Forelimb muscle (tissue), 1 donor: ENCODE measurements around the gene CDC20. TPM values are rescaled to one million over a fixed set of nuclear protein-coding genes. Genes with fewer than 3 reads are reported as not detected.
A peak's percentile ranks its signal among the peaks of the same experiment; 100 is the strongest.
"Not testable (repeated sequence)": the region's sequence is repeated elsewhere in the genome, so short reads cannot be mapped to it uniquely, and the experiment has no call there.

Experiments
- DNase-seq: peaks from one replicate; pipeline ENCODE4 v3.0.0-alpha.2; 2013; ENCODE audit warnings: low read depth
- polyA plus RNA-seq: library from polyadenylated mRNA; unstranded; fragments of 120-200 nt; gene quantifications from one replicate; pipeline ENCODE4 v1.2.1, GENCODE V29; 2013; ENCODE audit not compliant: insufficient read length

Gene CDC20
- polyA plus RNA-seq, 1 donor, result 14.3 TPM

GRCh38 chr1:43382027-43382779 is 23.4 kb downstream of the CDC20 start:
- no peak for DNase-seq

- DNase-seq, result no peak
Measured at GRCh38 chr1:43383449-43383848, 24.7 kb downstream of the CDC20 start.

GRCh38 chr1:43386676-43387075 is 27.9 kb downstream of the CDC20 start:
- DNase-seq, result no peak

- no peak for DNase-seq
Measured at GRCh38 chr1:43387976-43388599, 29.3 kb downstream of the CDC20 start.

DNA sequence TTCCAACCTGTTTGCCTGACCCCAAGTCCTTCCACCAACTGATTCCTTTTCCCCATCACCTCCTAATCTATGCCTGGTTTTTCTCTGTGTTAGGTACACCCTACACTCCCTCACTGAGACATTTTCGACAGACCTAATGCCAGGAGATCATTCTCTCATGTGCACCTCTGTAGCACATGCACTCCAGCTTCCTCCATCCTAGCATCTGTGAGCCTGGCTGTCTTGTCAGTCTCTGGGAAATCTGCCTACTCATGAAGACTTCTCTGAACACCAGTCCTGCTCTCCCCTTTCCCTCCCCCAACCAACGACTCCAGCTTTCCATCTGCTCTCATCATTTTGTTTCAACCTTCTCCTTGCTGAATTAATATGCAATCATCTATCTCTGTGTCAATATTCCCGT is 29.8 kb downstream of the CDC20 start:
- DNase-seq, result no peak

GRCh38 chr1:43389326-43390313 is 30.8 kb downstream of the CDC20 start, which contains the start of the genes MED8 and SZT2:
TSS of gene MED8 (minus strand) at chr1:43389800. CDS start at chr1:43389764, 36 bp downstream.
TSS of gene SZT2 (plus strand) at chr1:43389899. CDS start at chr1:43389969, 70 bp downstream.
- DNase-seq, result peak; percentile 88

GRCh38 chr1:43392702-43393101 is 33.9 kb downstream of the CDC20 start:
- DNase-seq, result no peak

DNA sequence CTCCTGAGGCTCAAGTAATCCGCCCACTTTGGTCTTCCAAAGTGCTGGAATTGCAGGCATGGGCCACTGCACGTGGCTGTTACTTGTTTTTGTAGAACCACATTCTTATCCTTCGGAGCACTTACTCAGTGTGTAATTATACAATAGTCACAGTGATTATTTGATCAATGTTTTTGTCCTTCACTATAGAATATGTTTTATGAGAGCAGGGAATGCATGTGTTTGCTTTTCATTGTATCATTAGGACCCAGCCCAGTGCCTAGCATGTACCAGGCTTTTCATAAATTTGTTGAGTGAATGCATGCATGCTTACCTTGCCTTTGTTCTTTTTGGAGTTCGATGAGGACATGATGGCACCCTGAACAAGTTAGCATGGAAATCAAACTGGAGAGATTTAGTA is 36.7 kb downstream of the CDC20 start:
- DNase-seq, result no peak

DNA sequence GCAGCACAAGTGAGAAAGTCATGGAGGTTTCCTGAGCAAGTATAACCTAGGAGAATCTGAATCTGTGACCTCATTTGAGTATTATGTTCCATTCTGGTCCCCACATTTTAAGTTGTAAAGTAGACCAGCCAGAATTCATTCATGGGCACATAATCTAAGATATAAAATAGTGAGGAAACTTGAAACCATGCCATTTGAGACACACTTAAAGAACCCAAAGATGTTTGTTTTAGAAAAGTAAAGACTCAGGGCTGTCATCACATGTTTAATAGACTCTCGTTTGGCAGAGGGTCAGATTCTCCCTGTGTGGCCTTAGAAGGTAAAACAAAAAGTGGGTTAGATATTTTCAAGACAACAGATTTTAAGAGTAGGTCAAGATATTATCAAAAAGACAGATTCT is 37.3 kb downstream of the CDC20 start:
- no peak for DNase-seq

DNA sequence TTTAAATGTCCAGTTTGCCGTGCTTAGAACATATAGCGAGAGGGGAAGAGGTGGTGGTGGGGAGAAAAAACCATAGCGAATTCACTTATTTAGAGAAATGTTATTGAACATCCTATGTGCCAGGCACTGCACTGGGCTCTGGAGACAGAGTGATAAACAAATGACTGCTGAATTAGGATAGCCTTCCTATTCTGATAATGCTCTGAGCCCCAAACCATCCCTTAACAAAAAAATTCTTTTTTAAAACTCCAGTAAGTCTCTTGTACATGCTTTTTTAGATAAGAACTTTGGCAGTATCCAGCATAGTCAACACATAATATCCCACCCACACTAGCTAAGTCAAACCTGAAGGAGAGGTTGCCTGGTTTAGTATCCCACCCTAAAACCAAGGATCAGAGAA is 39.4 kb downstream of the CDC20 start:
- DNase-seq, result no peak

- DNase-seq, result not testable (repeated sequence)
Measured at GRCh38 chr1:43400441-43400840, 41.7 kb downstream of the CDC20 start.

DNA sequence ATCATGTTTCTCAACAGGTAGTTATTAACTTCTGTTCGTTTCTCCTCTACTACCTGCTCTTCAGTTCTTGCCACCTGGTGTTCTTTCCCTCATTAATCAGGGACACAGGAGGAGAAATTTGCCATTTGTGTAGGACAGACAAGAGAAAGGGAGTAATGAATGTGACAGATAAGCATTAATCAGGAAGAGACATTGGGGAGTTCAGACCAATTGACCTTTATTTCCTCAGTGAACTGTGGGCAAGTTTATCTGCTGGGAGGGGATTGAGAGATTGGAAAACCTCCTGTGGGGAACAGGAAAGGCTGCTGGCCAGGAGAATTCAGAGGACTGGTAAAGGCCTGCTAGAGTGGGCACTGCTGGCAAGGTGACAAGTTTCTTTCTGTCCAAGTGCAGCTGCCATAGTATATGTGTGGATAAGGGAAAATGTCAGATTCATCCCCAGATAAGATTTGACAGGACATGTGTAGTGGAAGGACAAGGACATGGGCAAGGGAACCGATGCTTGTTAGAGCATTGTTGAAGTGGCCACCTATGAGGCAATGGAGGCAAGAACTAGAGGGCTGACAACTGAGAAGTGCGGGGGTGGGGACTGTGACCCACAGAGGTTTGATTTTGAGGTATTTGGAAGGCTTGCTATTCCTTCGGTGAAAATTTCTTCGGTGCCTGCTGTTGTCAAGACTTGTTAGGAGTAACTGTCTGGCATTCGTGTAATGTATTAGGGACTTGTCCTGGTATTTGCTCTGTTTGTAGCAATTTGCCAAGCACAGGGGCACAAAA is 43.5 kb downstream of the CDC20 start:
- DNase-seq, result no peak

DNA sequence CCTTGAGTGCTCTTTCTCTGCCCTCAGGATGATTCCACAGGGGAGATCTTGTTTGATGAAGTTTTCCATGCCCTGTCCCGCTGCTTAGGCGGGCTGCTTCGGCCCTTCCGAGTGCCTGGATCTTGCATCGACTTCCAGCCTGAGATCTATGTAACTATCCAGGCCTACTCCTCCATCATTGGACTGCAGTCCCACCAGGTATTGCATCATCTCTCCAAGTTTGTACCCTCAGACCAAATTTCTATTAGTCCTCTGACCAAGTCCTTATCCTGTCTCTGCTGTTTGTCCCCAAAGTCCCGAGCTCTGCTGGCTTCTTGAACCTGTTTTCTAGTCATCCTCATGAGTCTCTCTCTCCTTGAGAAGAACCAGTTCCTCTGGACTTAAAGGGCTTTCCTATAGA is 45.6 kb downstream of the CDC20 start:
- no peak for DNase-seq

GRCh38 chr1:43405219-43405875 is 46.6 kb downstream of the CDC20 start:
- DNase-seq, result no peak

DNA sequence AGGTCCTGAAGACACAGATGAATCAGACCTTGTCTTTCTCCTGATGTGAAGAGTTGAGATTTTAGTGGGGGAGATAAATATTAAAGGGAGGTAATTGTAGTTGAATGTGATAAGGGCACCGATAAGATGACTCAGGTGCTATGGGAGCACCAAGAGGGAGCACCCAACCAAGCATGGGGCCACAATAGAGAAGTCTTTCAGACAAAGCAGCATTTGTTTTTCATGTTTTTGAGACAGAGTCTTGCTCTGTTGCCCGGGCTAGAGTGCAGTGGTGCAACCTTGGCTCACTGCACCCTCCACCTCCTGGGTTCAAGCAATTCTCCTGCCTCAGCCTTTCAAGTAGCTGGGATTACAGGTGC is 47.1 kb downstream of the CDC20 start:
- DNase-seq, result no peak

DNA sequence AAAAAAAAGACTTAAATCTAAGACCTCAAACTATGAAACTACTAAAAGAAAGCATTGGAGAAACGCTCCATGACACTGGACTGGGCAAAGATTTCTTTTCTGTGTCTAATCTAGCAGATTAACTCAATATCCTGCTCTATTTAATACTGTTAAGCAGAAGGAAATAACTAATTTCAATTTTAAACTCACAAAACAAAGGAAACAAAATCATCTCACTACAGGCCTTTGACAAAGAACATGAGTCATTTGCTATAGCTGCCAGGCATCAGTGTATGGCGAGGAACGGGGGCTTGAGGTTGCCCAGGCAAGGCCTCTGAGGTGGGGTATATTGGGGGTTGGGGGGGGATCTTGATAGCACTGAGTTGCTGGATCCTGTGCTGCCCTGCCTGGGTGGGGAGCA is 51.8 kb downstream of the CDC20 start:
- DNase-seq, result no peak

Other genes with a start within 250 kb of the CDC20 start
- 31.7 TPM for gene EBNA1BP2, start 186.7 kb upstream of the CDC20 start, polyA plus RNA-seq
- gene CFAP57, start 186.7 kb upstream of the CDC20 start, polyA plus RNA-seq, result 0.08 TPM
- gene TMEM125, start 89.0 kb upstream of the CDC20 start, polyA plus RNA-seq, result not detected
- gene C1orf210, start 73.4 kb upstream of the CDC20 start, polyA plus RNA-seq, result not detected
- 42.5 TPM for gene TIE1, start 58.0 kb upstream of the CDC20 start, polyA plus RNA-seq
- 0.22 TPM for gene MPL, start 21.2 kb upstream of the CDC20 start, polyA plus RNA-seq
- gene ELOVL1, start 9.0 kb downstream of the CDC20 start, polyA plus RNA-seq, result 30.1 TPM
- gene MED8, start 30.8 kb downstream of the CDC20 start, polyA plus RNA-seq, result 20.0 TPM
- 14.5 TPM for gene SZT2, start 30.9 kb downstream of the CDC20 start, polyA plus RNA-seq
- gene HYI, start 95.0 kb downstream of the CDC20 start, polyA plus RNA-seq, result 18.3 TPM
- gene PTPRF, start 171.9 kb downstream of the CDC20 start, polyA plus RNA-seq, result 10.4 TPM